Endothelial cell of umbilical vein (primary cell): ENCODE measurements around the gene KCNQ1OT1.

Source experiments
- CTCF ChIP-seq, 2 donors: IDR thresholded peaks; 1 replicate in 1 of 2; 2 replicates in 1 of 2; pipeline ENCODE4 v1.5.1; 2011; ENCODE audit warnings: low read length in 2 of 2, mild to moderate bottlenecking in 2 of 2, moderate library complexity in 2 of 2, control low read depth in 1 of 2, inconsistent platforms in 1 of 2, low read depth in 1 of 2; ENCODE audit not compliant: insufficient read depth in 1 of 2; ENCODE audit errors: extremely low read depth in 1 of 2
- MYC ChIP-seq: IDR thresholded peaks from one replicate; pipeline ENCODE4 v1.6.1; 2011; ENCODE audit warnings: mild to moderate bottlenecking, low read depth, low read length
- POLR2AphosphoS5 ChIP-seq: IDR thresholded peaks from 2 replicates; pipeline ENCODE4 v1.6.1; 2012; ENCODE audit warnings: low read depth, mild to moderate bottlenecking, control low read depth, low read length, moderate library complexity; ENCODE audit not compliant: insufficient read depth

- TF ChIP-seq CTCF (IDR thresholded peaks at IDR 0.05; ENCODE audit: extremely low read depth in 1 of 2, insufficient read depth in 1 of 2, low read depth in 1 of 2, low read length in 2 of 2) = no peak
- no peak for TF ChIP-seq POLR2AphosphoS5
- no peak for TF ChIP-seq MYC
These were observed 107.0 kb downstream of the KCNQ1OT1 start for GRCh38 chr11:2592559-2593392.
